ENCODE data around the gene SDR42E1. TPM values are rescaled to one million over a fixed set of nuclear protein-coding genes. Genes with fewer than 3 reads are reported as not detected.

SDR42E1 gene
- 10 to 100 TPM in 1 of 5 experiments, 1 to 10 TPM in 4; 4.1 to 12.1 (median 8.2) TPM for total RNA-seq
- 1 to 10 TPM; 2.2 to 4.6 TPM for polyA plus RNA-seq
- total RNA-seq = 14.3 reads per million, percentile 43 among the genes with 10 or more reads in this experiment

GRCh38 chr16:82011199-82011641, at the start of gene SDR42E1:
SDR42E1 (minus strand) TSS chr16:82011470; CDS start chr16:82000858, 10,612 bp downstream.
- H3K9me3 Mint-ChIP-seq = peaks cover 0 to 43% (median 13%) of the 10 kb centered on the region in 11 donors
- ATAC-seq (peak; percentile 93), DNase-seq (peak; percentile 37 to 80 (median 68))
- Histone ChIP-seq H3K4me3 (ENCODE audit: low read length) (peak within 1 kb of the TSS; percentile 75), H3K9me3 (ENCODE audit: control insufficient read depth in 2 of 3, low read length in 3 of 3) (peaks cover 0 to 7% (median 0%) of the 10 kb centered on the region in 3 experiments), H3K4me1 (ENCODE audit: control insufficient read depth in 2 of 2, insufficient read depth in 2 of 2, low read length in 2 of 2) (no peaks in the 10 kb centered on the region), H3K27me3 (ENCODE audit: control insufficient read depth in 2 of 2, insufficient read depth in 2 of 2, low read length in 2 of 2) (peaks cover 0 to 5% of the 10 kb centered on the region in 2 donors), H3K36me3 (ENCODE audit: control insufficient read depth in 2 of 3, insufficient read depth in 3 of 3, low read length in 3 of 3) (peaks cover 0 to 10% (median 0%) of the 10 kb centered on the region in 3 experiments), H3K27ac (ENCODE audit: low read depth, low read length) (peak within 1 kb of the TSS; percentile 67)
- intact Hi-C loops (cut with micrococcal nuclease) = loop anchor here in 1 of 2 donors (1.0 to 2.0 kb wide), 2 partner anchors 159 to 696 kb away; partner anchors contain the start of genes GAN and MPHOSPH6
- peaks cover 12 to 29% (median 27%) of the 10 kb centered on the region in 5 donors for H3K36me3 Mint-ChIP-seq
- H3K4me3 Mint-ChIP-seq = peak within 1 kb of the TSS; percentile 80 to 99 (median 91)
- CTCF ChIA-PET = interaction anchor here (0.8 kb wide), 1 partner anchor 16 kb away, joined by 3 read pairs; no protein-coding TSS in a partner anchor
- H3K27me3 Mint-ChIP-seq = peaks cover 12 to 30% (median 13%) of the 10 kb centered on the region in 5 donors
- POLR2A ChIA-PET = no interaction called here
- peak within 1 kb of the TSS; percentile 77 to 96 (median 89) for H3K27ac Mint-ChIP-seq
- peaks cover 12 to 28% (median 22%) of the 10 kb centered on the region in 7 donors for H3K4me1 Mint-ChIP-seq

- Histone ChIP-seq H3K9me3 (ENCODE audit: control insufficient read depth in 2 of 3, low read length in 3 of 3) (no peaks in the 10 kb centered on the region), H3K4me1 (ENCODE audit: control insufficient read depth in 2 of 2, insufficient read depth in 2 of 2, low read length in 2 of 2) (no peaks in the 10 kb centered on the region), H3K27me3 (ENCODE audit: control insufficient read depth in 2 of 2, insufficient read depth in 2 of 2, low read length in 2 of 2) (no peaks in the 10 kb centered on the region), H3K36me3 (ENCODE audit: control insufficient read depth in 2 of 3, insufficient read depth in 3 of 3, low read length in 3 of 3) (no peaks in the 10 kb centered on the region), H3K27ac (ENCODE audit: low read depth, low read length) (no peak overlapping the region), H3K4me3 (ENCODE audit: low read length) (no peak overlapping the region)
- ChIA-PET CTCF (no interaction called here), POLR2A (no interaction called here)
- H3K4me3 Mint-ChIP-seq = no peak overlapping the region
- ATAC-seq (no peak), DNase-seq (no peak)
- H3K9me3 Mint-ChIP-seq = peaks cover 0 to 3% (median 0%) of the 10 kb centered on the region in 11 donors
- peaks cover 12 to 31% (median 25%) of the 10 kb centered on the region in 5 donors for H3K27me3 Mint-ChIP-seq
- intact Hi-C loops (cut with micrococcal nuclease) = no loop called here
- no peaks in the 10 kb centered on the region for H3K4me1 Mint-ChIP-seq
- H3K36me3 Mint-ChIP-seq = no peaks in the 10 kb centered on the region
- H3K27ac Mint-ChIP-seq = no peak overlapping the region
Measured at GRCh38 chr16:82059983-82060421, 48.7 kb upstream of the SDR42E1 start.

GRCh38 chr16:82059161-82059982, 48.1 kb upstream of the SDR42E1 start:
- Mint-ChIP-seq H3K4me3 (no peak overlapping the region), H3K27me3 (peaks cover 12 to 31% (median 25%) of the 10 kb centered on the region in 5 donors), H3K4me1 (no peaks in the 10 kb centered on the region), H3K36me3 (no peaks in the 10 kb centered on the region), H3K9me3 (peaks cover 0 to 3% (median 0%) of the 10 kb centered on the region in 11 donors), H3K27ac (no peak overlapping the region)
- H3K9me3 ChIP-seq (ENCODE audit: control insufficient read depth in 2 of 3, low read length in 3 of 3) = no peaks in the 10 kb centered on the region
- ChIA-PET POLR2A (no interaction called here), CTCF (no interaction called here)
- no peak for ATAC-seq
- H3K4me3 ChIP-seq (ENCODE audit: low read length) = no peak overlapping the region
- no peak for DNase-seq
- no peak overlapping the region for H3K27ac ChIP-seq (ENCODE audit: low read depth, low read length)
- intact Hi-C loops (cut with micrococcal nuclease) = no loop called here
- H3K4me1 ChIP-seq (ENCODE audit: control insufficient read depth in 2 of 2, insufficient read depth in 2 of 2, low read length in 2 of 2) = no peaks in the 10 kb centered on the region
- no peaks in the 10 kb centered on the region for H3K36me3 ChIP-seq (ENCODE audit: control insufficient read depth in 2 of 3, insufficient read depth in 3 of 3, low read length in 3 of 3)
- H3K27me3 ChIP-seq (ENCODE audit: control insufficient read depth in 2 of 2, insufficient read depth in 2 of 2, low read length in 2 of 2) = no peaks in the 10 kb centered on the region

GRCh38 chr16:82056550-82056896, 45.3 kb upstream of the SDR42E1 start:
- Histone ChIP-seq H3K4me3 (ENCODE audit: low read length) (no peak overlapping the region), H3K9me3 (ENCODE audit: control insufficient read depth in 2 of 3, low read length in 3 of 3) (no peaks in the 10 kb centered on the region), H3K27me3 (ENCODE audit: control insufficient read depth in 2 of 2, insufficient read depth in 2 of 2, low read length in 2 of 2) (no peaks in the 10 kb centered on the region), H3K36me3 (ENCODE audit: control insufficient read depth in 2 of 3, insufficient read depth in 3 of 3, low read length in 3 of 3) (no peaks in the 10 kb centered on the region), H3K27ac (ENCODE audit: low read depth, low read length) (no peak overlapping the region), H3K4me1 (ENCODE audit: control insufficient read depth in 2 of 2, insufficient read depth in 2 of 2, low read length in 2 of 2) (no peaks in the 10 kb centered on the region)
- Mint-ChIP-seq H3K9me3 (peaks cover 0 to 3% (median 0%) of the 10 kb centered on the region in 11 donors), H3K4me3 (no peak overlapping the region), H3K27ac (no peak overlapping the region), H3K27me3 (peaks cover 6 to 31% (median 19%) of the 10 kb centered on the region in 5 donors), H3K4me1 (no peaks in the 10 kb centered on the region), H3K36me3 (no peaks in the 10 kb centered on the region)
- ChIA-PET CTCF (no interaction called here), POLR2A (no interaction called here)
- ATAC-seq = no peak
- no peak for DNase-seq
- intact Hi-C loops (cut with micrococcal nuclease) = no loop called here

GRCh38 chr16:82055728-82056549, 44.7 kb upstream of the SDR42E1 start:
- no peak overlapping the region for H3K27ac Mint-ChIP-seq
- Histone ChIP-seq H3K27ac (ENCODE audit: low read depth, low read length) (no peak overlapping the region), H3K27me3 (ENCODE audit: control insufficient read depth in 2 of 2, insufficient read depth in 2 of 2, low read length in 2 of 2) (no peaks in the 10 kb centered on the region), H3K4me3 (ENCODE audit: low read length) (no peak overlapping the region), H3K36me3 (ENCODE audit: control insufficient read depth in 2 of 3, insufficient read depth in 3 of 3, low read length in 3 of 3) (no peaks in the 10 kb centered on the region), H3K4me1 (ENCODE audit: control insufficient read depth in 2 of 2, insufficient read depth in 2 of 2, low read length in 2 of 2) (no peaks in the 10 kb centered on the region), H3K9me3 (ENCODE audit: control insufficient read depth in 2 of 3, low read length in 3 of 3) (no peaks in the 10 kb centered on the region)
- ATAC-seq (no peak), DNase-seq (no peak)
- ChIA-PET POLR2A (no interaction called here), CTCF (no interaction called here)
- no peak overlapping the region for H3K4me3 Mint-ChIP-seq
- H3K27me3 Mint-ChIP-seq = peaks cover 8 to 34% (median 18%) of the 10 kb centered on the region in 5 donors
- H3K4me1 Mint-ChIP-seq = no peaks in the 10 kb centered on the region
- H3K36me3 Mint-ChIP-seq = no peaks in the 10 kb centered on the region
- intact Hi-C loops (cut with micrococcal nuclease) = no loop called here
- H3K9me3 Mint-ChIP-seq = peaks cover 0 to 3% (median 0%) of the 10 kb centered on the region in 11 donors

- Histone ChIP-seq H3K4me3 (ENCODE audit: low read length) (no peak overlapping the region), H3K4me1 (ENCODE audit: control insufficient read depth in 2 of 2, insufficient read depth in 2 of 2, low read length in 2 of 2) (no peaks in the 10 kb centered on the region), H3K27me3 (ENCODE audit: control insufficient read depth in 2 of 2, insufficient read depth in 2 of 2, low read length in 2 of 2) (no peaks in the 10 kb centered on the region), H3K36me3 (ENCODE audit: control insufficient read depth in 2 of 3, insufficient read depth in 3 of 3, low read length in 3 of 3) (no peaks in the 10 kb centered on the region), H3K9me3 (ENCODE audit: control insufficient read depth in 2 of 3, low read length in 3 of 3) (no peaks in the 10 kb centered on the region), H3K27ac (ENCODE audit: low read depth, low read length) (no peak overlapping the region)
- H3K4me3 Mint-ChIP-seq = no peak overlapping the region
- intact Hi-C loops (cut with micrococcal nuclease) = no loop called here
- CTCF ChIA-PET = no interaction called here
- ATAC-seq (no peak), DNase-seq (no peak)
- H3K9me3 Mint-ChIP-seq = peaks cover 0 to 3% (median 0%) of the 10 kb centered on the region in 11 donors
- no peak overlapping the region for H3K27ac Mint-ChIP-seq
- peaks cover 0 to 31% (median 17%) of the 10 kb centered on the region in 5 donors for H3K27me3 Mint-ChIP-seq
- no peaks in the 10 kb centered on the region for H3K4me1 Mint-ChIP-seq
- POLR2A ChIA-PET = no interaction called here
- H3K36me3 Mint-ChIP-seq = no peaks in the 10 kb centered on the region
Measured at GRCh38 chr16:82055117-82055516, 43.8 kb upstream of the SDR42E1 start.
